HG03571 (cell line): ENCODE results near the gene SDF2.
"Not testable (repeated sequence)": the region's sequence is repeated elsewhere in the genome, so short reads cannot be mapped to it uniquely, and the experiment has no call there.

Experiments used
- ATAC-seq: cut with Tn5 transposase; IDR thresholded peaks from one replicate; pipeline ENCODE4 v1.9.1; 2021; ENCODE audit not compliant: unreplicated experiment

The SDF2 gene

GRCh38 chr17:28635506-28635905 lies 26.2 kb downstream of the SDF2 start:
- no peak for ATAC-seq

GRCh38 chr17:28634206-28634865 lies 27.4 kb downstream of the SDF2 start:
- no peak for ATAC-seq

- ATAC-seq, result no peak
Measured at GRCh38 chr17:28626818-28627217, 34.9 kb downstream of the SDF2 start.

- ATAC-seq, result no peak
Measured at GRCh38 chr17:28624148-28624547, 37.6 kb downstream of the SDF2 start.

- no peak for ATAC-seq
Measured at GRCh38 chr17:28623696-28624095, 38.0 kb downstream of the SDF2 start.

GRCh38 chr17:28622186-28622585 lies 39.5 kb downstream of the SDF2 start:
- no peak for ATAC-seq

GRCh38 chr17:28620010-28620409 lies 41.7 kb downstream of the SDF2 start:
- no peak for ATAC-seq

GRCh38 chr17:28618464-28618863 lies 43.2 kb downstream of the SDF2 start:
- no peak for ATAC-seq

- no peak for ATAC-seq
Measured at GRCh38 chr17:28616281-28616680, 45.4 kb downstream of the SDF2 start.

- no peak for ATAC-seq
Measured at GRCh38 chr17:28615260-28615940, 46.3 kb downstream of the SDF2 start.

- ATAC-seq, result no peak
Measured at GRCh38 chr17:28613931-28614381, 47.8 kb downstream of the SDF2 start, which contains the start of gene RSKR. Gene RSKR, minus strand, starts transcription at chr17:28614185. Its CDS starts 24 bp downstream, at chr17:28614161.

- no peak for ATAC-seq
Measured at GRCh38 chr17:28612936-28613872, 48.5 kb downstream of the SDF2 start.

GRCh38 chr17:28612531-28612930 lies 49.2 kb downstream of the SDF2 start:
- ATAC-seq, result no peak

- no peak for ATAC-seq
Measured at GRCh38 chr17:28610376-28610775, 51.3 kb downstream of the SDF2 start.

- ATAC-seq, result not testable (repeated sequence)
Measured at GRCh38 chr17:28604031-28604430, 57.7 kb downstream of the SDF2 start.

GRCh38 chr17:28599311-28600184 lies 62.2 kb downstream of the SDF2 start:
- ATAC-seq, result peak; percentile 45

- peak; percentile 80 for ATAC-seq
Measured at GRCh38 chr17:28598799-28599310, 62.9 kb downstream of the SDF2 start, which contains the start of gene SPAG5. Gene SPAG5, minus strand, starts transcription at chr17:28599025. Its CDS starts 79 bp downstream, at chr17:28598946.

GRCh38 chr17:28598389-28598788 lies 63.3 kb downstream of the SDF2 start:
- no peak for ATAC-seq
